Gastrocnemius medialis (tissue), 4 donors: ENCODE data around the gene FXYD7. TPM values are rescaled to one million over a fixed set of nuclear protein-coding genes. Genes with fewer than 3 reads are reported as not detected.

Source experiments
- ATAC-seq, 2 donors: fragments of 150-250 bp; one replicate each; pipeline ENCODE4 v1.9.1; 2016
- DNase-seq, 2 donors: peaks; one replicate each; pipeline ENCODE4 v3.0.0-alpha.2; 2019
- H3K27ac ChIP-seq, 4 donors: fragments of 200-600 bp; sonication (generic); 1 replicate in 1 of 4; 2 replicates in 3 of 4; pipeline ENCODE4 v1.5.1; 2016 to 2018; ENCODE audit warnings: mild to moderate bottlenecking in 2 of 4, moderate library complexity in 1 of 4
- H3K27me3 ChIP-seq, 3 donors: fragments of 200-600 bp; sonication (generic) in 2 of 3; 1 replicate in 1 of 3; 2 replicates in 2 of 3; pipeline versions ENCODE4 v1.5.1 to v1.6.0; 2016 to 2019; ENCODE audit warnings: mild to moderate bottlenecking in 1 of 3, moderate library complexity in 1 of 3
- H3K36me3 ChIP-seq, 2 donors: fragments of 200-600 bp; sonication (generic) in 1 of 2; one replicate each; pipeline ENCODE4 v1.5.1; 2017 to 2018
- H3K4me1 ChIP-seq, 2 donors: fragments of 200-600 bp; sonication (generic) in 1 of 2; one replicate each; pipeline ENCODE4 v1.5.1; 2016 to 2017; ENCODE audit warnings: mild to moderate bottlenecking in 2 of 2
- H3K4me3 ChIP-seq, 4 donors: fragments of 200-600 bp; sonication (generic) in 3 of 4; 1 replicate in 1 of 4; 2 replicates in 3 of 4; pipeline ENCODE4 v1.5.1; 2016 to 2019; ENCODE audit warnings: mild to moderate bottlenecking in 2 of 4
- H3K9me3 ChIP-seq, 3 donors: fragments of 200-600 bp; sonication (generic) in 2 of 3; 1 replicate in 1 of 3; 2 replicates in 2 of 3; pipeline ENCODE4 v1.5.1; 2016 to 2019
- POLR2A ChIP-seq, 2 donors: fragments of 450-650 bp; IDR thresholded peaks; one replicate each; pipeline ENCODE4 v1.6.1; 2017; ENCODE audit warnings: antibody characterized with exemption in 2 of 2, mild to moderate bottlenecking in 2 of 2, moderate library complexity in 2 of 2
- in situ Hi-C, 4 donors: fragments of 200-750 bp; cut with MboI; loops; one replicate each; pipeline versions ENCODE4 v1.15.0 to v1.8.0; 2017; ENCODE audit warnings: low sequenced_read_pairs in 4 of 4
- intact Hi-C: fragments of 100-400 bp; cut with DNase I; formaldehyde crosslinking; loops from one replicate; pipeline ENCODE4 v1.15.1; 2023; ENCODE audit warnings: low total_unique reads
- total RNA-seq, 4 donors: library from RNA; depleted of rRNA; stranded (reverse); fragments of >200 nt; gene quantifications; one replicate each; pipeline versions ENCODE4 v1.1.0 to v1.2.3, GENCODE V29; 2016
- TF ChIP-seq, protein P1 (sequence below), 5 experiments: fragments of 450-650 bp in 3 of 5; fragments of 200-600 bp in 2 of 5; sonication (generic) in 2 of 5; IDR thresholded peaks in 4 of 5; conservative IDR thresholded peaks in 1 of 5; 1 replicate in 4 of 5; 2 replicates in 1 of 5; pipeline ENCODE4 v1.5.1; 2016 to 2019; ENCODE audit warnings: antibody characterized with exemption in 5 of 5, mild to moderate bottlenecking in 3 of 5, moderate library complexity in 3 of 5

FXYD7 gene
- total RNA-seq, 4 donors from 2014 or later: 0.40 TPM; not detected in 3

DNA sequence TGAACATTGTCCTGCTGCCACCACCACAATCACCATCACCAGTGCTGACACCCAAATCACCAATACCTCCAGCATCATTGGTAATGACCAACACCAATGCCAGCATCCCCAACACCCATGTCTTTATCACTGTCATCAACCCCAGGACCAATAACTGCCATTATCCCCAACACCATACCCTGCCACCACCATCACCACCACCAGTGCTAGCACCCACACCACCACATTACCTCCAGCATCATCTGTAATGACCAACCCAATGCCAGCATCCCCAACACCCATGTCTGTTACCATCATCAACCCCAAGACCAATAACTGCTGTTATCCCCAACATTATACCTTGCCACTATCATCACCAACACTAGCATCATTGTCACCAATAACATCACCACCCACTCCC lies 10.8 kb upstream of the FXYD7 start:
- H3K36me3 ChIP-seq: no peaks in the 10 kb centered on the region
- H3K4me3 ChIP-seq: peak overlapping the region in 1 of 4 donors; percentile 13
- in situ Hi-C loops (loop anchor here in 1 of 4 donors (10.0 kb wide), 1 partner anchor 67 kb away; no protein-coding TSS in a partner anchor), intact Hi-C loops (no loop called here)
- H3K27ac ChIP-seq: peak overlapping the region in 2 of 4 donors; percentile 91 to 93
- DNase-seq (no peak), ATAC-seq (no peak)
- H3K9me3 ChIP-seq: no peaks in the 10 kb centered on the region
- TF ChIP-seq POLR2A (IDR thresholded peaks at IDR 0.05): no peak
- TF ChIP-seq, protein P1, sequence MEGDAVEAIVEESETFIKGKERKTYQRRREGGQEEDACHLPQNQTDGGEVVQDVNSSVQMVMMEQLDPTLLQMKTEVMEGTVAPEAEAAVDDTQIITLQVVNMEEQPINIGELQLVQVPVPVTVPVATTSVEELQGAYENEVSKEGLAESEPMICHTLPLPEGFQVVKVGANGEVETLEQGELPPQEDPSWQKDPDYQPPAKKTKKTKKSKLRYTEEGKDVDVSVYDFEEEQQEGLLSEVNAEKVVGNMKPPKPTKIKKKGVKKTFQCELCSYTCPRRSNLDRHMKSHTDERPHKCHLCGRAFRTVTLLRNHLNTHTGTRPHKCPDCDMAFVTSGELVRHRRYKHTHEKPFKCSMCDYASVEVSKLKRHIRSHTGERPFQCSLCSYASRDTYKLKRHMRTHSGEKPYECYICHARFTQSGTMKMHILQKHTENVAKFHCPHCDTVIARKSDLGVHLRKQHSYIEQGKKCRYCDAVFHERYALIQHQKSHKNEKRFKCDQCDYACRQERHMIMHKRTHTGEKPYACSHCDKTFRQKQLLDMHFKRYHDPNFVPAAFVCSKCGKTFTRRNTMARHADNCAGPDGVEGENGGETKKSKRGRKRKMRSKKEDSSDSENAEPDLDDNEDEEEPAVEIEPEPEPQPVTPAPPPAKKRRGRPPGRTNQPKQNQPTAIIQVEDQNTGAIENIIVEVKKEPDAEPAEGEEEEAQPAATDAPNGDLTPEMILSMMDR (IDR thresholded peaks at IDR 0.05 in 4 of 5, conservative IDR thresholded peaks at IDR 0.05 in 1 of 5): no peak
- peaks cover 25 to 41% of the 10 kb centered on the region in 2 donors for H3K4me1 ChIP-seq
- no peaks in the 10 kb centered on the region for H3K27me3 ChIP-seq

DNA sequence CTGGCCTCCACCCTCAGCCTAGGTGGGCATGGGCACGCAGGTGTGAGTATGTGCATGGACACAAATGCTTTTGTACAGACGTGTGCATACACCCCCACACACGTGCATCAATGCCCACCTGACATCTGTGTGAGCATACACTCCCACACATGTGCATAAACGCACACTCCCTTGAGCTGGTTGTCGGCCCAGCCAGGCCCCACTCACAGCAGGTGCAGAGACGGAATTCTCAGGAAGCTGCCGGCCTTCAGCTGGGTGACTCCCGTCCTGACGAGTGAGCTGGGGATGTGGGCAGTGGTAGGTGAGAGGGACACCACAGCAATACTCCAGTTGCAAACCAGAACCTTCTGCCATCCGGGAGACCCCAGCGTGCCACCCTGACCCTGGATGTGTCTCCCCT lies 9.2 kb upstream of the FXYD7 start:
- peak overlapping the region; percentile 99 to 100 (median 99) for H3K27ac ChIP-seq
- intact Hi-C loops: loop anchor here (2.0 kb wide), 2 partner anchors 43 to 67 kb away; no protein-coding TSS in a partner anchor

DNA sequence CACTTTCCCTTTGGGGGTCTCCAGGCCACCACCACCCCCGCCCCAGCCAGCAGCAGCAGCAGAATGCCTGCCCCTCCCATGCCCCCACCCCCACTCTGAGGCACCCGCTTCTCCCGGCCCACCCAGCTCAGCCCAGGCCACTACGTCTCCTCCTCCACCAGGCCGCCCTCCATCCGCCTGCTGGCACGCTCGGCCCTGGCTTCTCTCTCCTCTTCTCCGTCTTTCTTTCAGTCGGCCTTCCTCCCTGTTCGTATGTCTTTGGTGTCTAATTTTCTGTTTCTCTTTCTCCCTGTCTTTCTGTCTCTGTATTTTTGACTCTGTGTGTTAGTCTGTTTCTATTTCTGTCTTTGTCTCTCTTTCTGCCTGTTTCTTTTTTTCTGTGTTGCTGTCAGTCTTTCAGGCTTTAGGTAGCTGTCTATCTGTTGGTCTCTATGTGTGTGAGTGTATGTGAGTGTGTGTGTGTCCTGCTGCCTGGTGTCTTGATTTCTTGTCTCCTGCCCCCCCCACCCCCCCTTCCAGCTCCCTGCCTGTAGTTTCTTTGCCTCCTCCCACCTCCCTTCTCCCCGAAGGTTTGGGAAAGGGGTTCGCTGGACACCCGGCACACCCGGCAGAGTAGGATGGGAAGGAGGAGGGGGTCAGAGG lies 8.3 kb upstream of the FXYD7 start, which contains the start of gene LGI4:
LGI4 (minus strand) TSS at position 459 of the 642 bp plus-strand sequence; CDS start at position 80, 379 bp downstream.
- in situ Hi-C loops: loop anchor here in 2 of 4 donors (5.0 to 10.0 kb wide), 2 partner anchors 67 to 70 kb away; no protein-coding TSS in a partner anchor

More for the DNA sequence above, 9.2 kb upstream of the FXYD7 start:
- H3K36me3 ChIP-seq: no peaks in the 10 kb centered on the region
- TF ChIP-seq, protein P1 (IDR thresholded peaks at IDR 0.05 in 4 of 5, conservative IDR thresholded peaks at IDR 0.05 in 1 of 5): no peak
- no peak for TF ChIP-seq POLR2A (IDR thresholded peaks at IDR 0.05)
- in situ Hi-C loops: loop anchor here in 1 of 4 donors (10.0 kb wide), 1 partner anchor 69 kb away; no protein-coding TSS in a partner anchor
- H3K9me3 ChIP-seq: no peaks in the 10 kb centered on the region
- ATAC-seq (no peak), DNase-seq (no peak)
- H3K27me3 ChIP-seq: no peaks in the 10 kb centered on the region
- H3K4me1 ChIP-seq: peaks cover 35 to 47% of the 10 kb centered on the region in 2 donors
- H3K4me3 ChIP-seq: peak overlapping the region; percentile 46 to 53 (median 50)

DNA sequence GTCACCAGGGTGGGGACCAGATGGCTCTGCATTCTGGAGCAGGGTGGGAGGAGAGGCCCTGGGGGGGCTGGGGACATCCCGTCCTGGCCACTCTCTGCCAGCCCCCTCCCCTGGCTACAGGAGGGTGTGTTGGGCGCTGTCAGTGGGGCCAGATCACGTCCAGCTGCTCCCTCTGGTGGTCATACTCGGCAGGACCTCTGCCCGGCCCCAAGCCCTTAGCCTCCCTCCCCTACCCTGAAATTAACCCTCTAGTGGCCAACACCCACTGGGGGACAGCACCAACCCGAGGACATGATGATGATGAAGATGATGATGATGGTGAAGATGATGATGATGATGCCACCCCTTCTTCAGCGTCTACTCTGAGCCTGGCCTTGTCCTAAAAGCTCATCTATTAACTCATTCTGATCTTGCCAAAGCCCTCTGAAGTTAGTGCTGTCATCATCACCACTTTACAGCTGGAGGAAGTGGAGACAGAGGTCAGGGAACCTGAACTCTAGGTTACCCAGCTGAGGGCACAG lies 7.6 kb upstream of the FXYD7 start:
- H3K4me3 ChIP-seq: peak overlapping the region; percentile 46 to 53 (median 50)
- no peaks in the 10 kb centered on the region for H3K27me3 ChIP-seq
- no peaks in the 10 kb centered on the region for H3K36me3 ChIP-seq
- no peaks in the 10 kb centered on the region for H3K9me3 ChIP-seq
- intact Hi-C loops: loop anchor here (1.0 to 2.0 kb wide), 3 partner anchors 21 to 69 kb away; no protein-coding TSS in a partner anchor
- in situ Hi-C loops: loop anchor here in 2 of 4 donors (5.0 to 10.0 kb wide), 2 partner anchors 68 to 71 kb away; no protein-coding TSS in a partner anchor
- peaks cover 33 to 38% of the 10 kb centered on the region in 2 donors for H3K4me1 ChIP-seq
- ATAC-seq (peak; percentile 29 to 34), DNase-seq (peak; percentile 67 to 83)
- TF ChIP-seq, protein P1 (IDR thresholded peaks at IDR 0.05 in 4 of 5, conservative IDR thresholded peaks at IDR 0.05 in 1 of 5): peak; percentile 94 to 98 (median 97)
- TF ChIP-seq POLR2A (IDR thresholded peaks at IDR 0.05): no peak
- peak overlapping the region; percentile 99 to 100 (median 99) for H3K27ac ChIP-seq

More for the DNA sequence above, 8.3 kb upstream of the FXYD7 start, which contains the start of gene LGI4:
- TF ChIP-seq POLR2A (IDR thresholded peaks at IDR 0.05): no peak
- TF ChIP-seq, protein P1 (IDR thresholded peaks at IDR 0.05 in 4 of 5, conservative IDR thresholded peaks at IDR 0.05 in 1 of 5): no peak
- H3K36me3 ChIP-seq: no peaks in the 10 kb centered on the region
- H3K27me3 ChIP-seq: no peaks in the 10 kb centered on the region
- peaks cover 31 to 38% of the 10 kb centered on the region in 2 donors for H3K4me1 ChIP-seq
- H3K4me3 ChIP-seq: peak within 1 kb of the TSS; percentile 46 to 53 (median 50)
- DNase-seq: no peak
- H3K27ac ChIP-seq: peak within 1 kb of the TSS; percentile 99 to 100 (median 99)
- no peak for ATAC-seq
- intact Hi-C loops: loop anchor here (1.0 to 2.0 kb wide), 3 partner anchors 20 to 68 kb away; no protein-coding TSS in a partner anchor
- no peaks in the 10 kb centered on the region for H3K9me3 ChIP-seq
